ENCODE data around the gene FAM217B. TPM values are rescaled to one million over a fixed set of nuclear protein-coding genes. Genes with fewer than 3 reads are reported as not detected.

The FAM217B gene
- polyA plus RNA-seq, 1 of the 3 experiments (the other 2 are of a cell fraction) = 3.0 TPM

- Histone ChIP-seq H3K9me3 (no peaks in the 10 kb centered on the region), H3K36me3 (replicated peaks in 1 of 2; ENCODE audit: control insufficient read depth in 1 of 2, insufficient read depth in 2 of 2, low read length in 1 of 2) (no peaks in the 10 kb centered on the region), H3F3A (replicated peaks; ENCODE audit: insufficient read depth) (no peaks in the 10 kb centered on the region), H4K20me1 (ENCODE audit: insufficient read depth) (no peaks in the 10 kb centered on the region), H3K4me3 (ENCODE audit: low read depth in 2 of 2, low read length in 1 of 2) (no peak overlapping the region), H3K4me1 (ENCODE audit: control insufficient read depth in 1 of 2, insufficient read depth in 2 of 2, low read depth in 1 of 2, low read length in 1 of 2) (no peaks in the 10 kb centered on the region; a peak in 1 of 4 replicates), H3K79me2 (ENCODE audit: insufficient read depth) (no peaks in the 10 kb centered on the region), H3K27ac (ENCODE audit: low read depth in 2 of 2, low read length in 1 of 2) (no peak overlapping the region), H3K4me2 (no peak overlapping the region), H3K27me3 (ENCODE audit: insufficient read depth) (no peaks in the 10 kb centered on the region), H3K9ac (no peak overlapping the region), H2AFZ (ENCODE audit: low read depth) (no peak overlapping the region), H3K9me2 (no peaks in the 10 kb centered on the region)
- DNase-seq = no peak
- CTCF ChIA-PET = interaction anchor here (1.0 to 2.7 kb wide), 3 partner anchors 11 to 27 kb away, joined by 3 to 9 read pairs (median 6); partner anchors contain the start of gene SYCP2
- TF ChIP-seq RFX5 (IDR thresholded peaks at IDR 0.05; ENCODE audit: low read length) = no peak
- TF ChIP-seq, protein P1, sequence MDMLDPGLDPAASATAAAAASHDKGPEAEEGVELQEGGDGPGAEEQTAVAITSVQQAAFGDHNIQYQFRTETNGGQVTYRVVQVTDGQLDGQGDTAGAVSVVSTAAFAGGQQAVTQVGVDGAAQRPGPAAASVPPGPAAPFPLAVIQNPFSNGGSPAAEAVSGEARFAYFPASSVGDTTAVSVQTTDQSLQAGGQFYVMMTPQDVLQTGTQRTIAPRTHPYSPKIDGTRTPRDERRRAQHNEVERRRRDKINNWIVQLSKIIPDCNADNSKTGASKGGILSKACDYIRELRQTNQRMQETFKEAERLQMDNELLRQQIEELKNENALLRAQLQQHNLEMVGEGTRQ (IDR thresholded peaks at IDR 0.05; ENCODE audit: borderline replicate concordance, low read depth, low read length) = no peak
- no peak for TF ChIP-seq GABPA (IDR thresholded peaks at IDR 0.05; ENCODE audit: low read depth)
- no peak for TF ChIP-seq CTCF (IDR thresholded peaks at IDR 0.05)
- no peak for TF ChIP-seq ELF1 (IDR thresholded peaks at IDR 0.05)
- no peak for TF ChIP-seq JUND (IDR thresholded peaks at IDR 0.05)
- no peak for TF ChIP-seq FOXM1 (IDR thresholded peaks at IDR 0.05; ENCODE audit: low read depth)
- TF ChIP-seq YY1 (IDR thresholded peaks at IDR 0.05; ENCODE audit: low read depth) = no peak
- no peak for TF ChIP-seq MEF2A (IDR thresholded peaks at IDR 0.05; ENCODE audit: borderline replicate concordance, low read depth)
- TF ChIP-seq, protein P2, sequence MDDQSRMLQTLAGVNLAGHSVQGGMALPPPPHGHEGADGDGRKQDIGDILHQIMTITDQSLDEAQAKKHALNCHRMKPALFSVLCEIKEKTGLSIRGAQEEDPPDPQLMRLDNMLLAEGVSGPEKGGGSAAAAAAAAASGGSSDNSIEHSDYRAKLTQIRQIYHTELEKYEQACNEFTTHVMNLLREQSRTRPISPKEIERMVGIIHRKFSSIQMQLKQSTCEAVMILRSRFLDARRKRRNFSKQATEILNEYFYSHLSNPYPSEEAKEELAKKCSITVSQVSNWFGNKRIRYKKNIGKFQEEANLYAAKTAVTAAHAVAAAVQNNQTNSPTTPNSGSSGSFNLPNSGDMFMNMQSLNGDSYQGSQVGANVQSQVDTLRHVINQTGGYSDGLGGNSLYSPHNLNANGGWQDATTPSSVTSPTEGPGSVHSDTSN (IDR thresholded peaks at IDR 0.05) = no peak
- WGBS (ENCODE audit: low lambda C conversion rate) = 50% methylated on average over 2 of the region's 2 CpGs
- POLR2A ChIA-PET = no interaction called here
Observed at GRCh38 chr20:59961423-59961822, 21.2 kb downstream of the FAM217B start.

GRCh38 chr20:59962155-59962554 is 22.0 kb downstream of the FAM217B start:
- no peaks in the 10 kb centered on the region; a peak in 1 of 4 replicates for H3K4me1 ChIP-seq (ENCODE audit: control insufficient read depth in 1 of 2, insufficient read depth in 2 of 2, low read depth in 1 of 2, low read length in 1 of 2)
- H3K79me2 ChIP-seq (ENCODE audit: insufficient read depth) = no peaks in the 10 kb centered on the region
- no peak overlapping the region for H3K9ac ChIP-seq
- DNase-seq = no peak
- no peaks in the 10 kb centered on the region for H3F3A ChIP-seq (replicated peaks; ENCODE audit: insufficient read depth)
- H3K9me3 ChIP-seq = no peaks in the 10 kb centered on the region
- H3K36me3 ChIP-seq (replicated peaks in 1 of 2; ENCODE audit: control insufficient read depth in 1 of 2, insufficient read depth in 2 of 2, low read length in 1 of 2) = no peaks in the 10 kb centered on the region
- WGBS (ENCODE audit: low lambda C conversion rate) = 47% methylated on average over 6 of the region's 6 CpGs
- no peak overlapping the region for H2AFZ ChIP-seq (ENCODE audit: low read depth)
- no peaks in the 10 kb centered on the region for H3K27me3 ChIP-seq (ENCODE audit: insufficient read depth)
- no peak overlapping the region for H3K4me2 ChIP-seq
- H3K4me3 ChIP-seq (ENCODE audit: low read depth in 2 of 2, low read length in 1 of 2) = no peak overlapping the region
- H3K27ac ChIP-seq (ENCODE audit: low read depth in 2 of 2, low read length in 1 of 2) = no peak overlapping the region
- ChIA-PET CTCF (interaction anchor here (2.7 kb wide), 1 partner anchor 28 kb away, joined by 9 read pairs; the partner anchor contains the start of gene SYCP2), POLR2A (no interaction called here)
- H4K20me1 ChIP-seq (ENCODE audit: insufficient read depth) = no peaks in the 10 kb centered on the region
- H3K9me2 ChIP-seq = no peaks in the 10 kb centered on the region
- TF ChIP-seq GATA2 (CRISPR knock-in tag; IDR thresholded peaks at IDR 0.05) (no peak), CTCF (IDR thresholded peaks at IDR 0.05) (no peak), SMC3 (IDR thresholded peaks at IDR 0.05; ENCODE audit: low read depth, low read length) (no peak), RFX5 (IDR thresholded peaks at IDR 0.05; ENCODE audit: low read length) (no peak), EP300 (IDR thresholded peaks at IDR 0.05; ENCODE audit: borderline replicate concordance in 1 of 2, low read depth in 1 of 2, low read length in 1 of 2) (no peak), TAF1 (IDR thresholded peaks at IDR 0.05; ENCODE audit: borderline replicate concordance, low read depth, low read length) (no peak), YY1 (IDR thresholded peaks at IDR 0.05; ENCODE audit: low read depth) (no peak), NRF1 (IDR thresholded peaks at IDR 0.05; ENCODE audit: low read depth, low read length) (no peak), ELF1 (IDR thresholded peaks at IDR 0.05) (no peak), NFIC (IDR thresholded peaks at IDR 0.05; ENCODE audit: borderline replicate concordance) (no peak), TCF12 (IDR thresholded peaks at IDR 0.05) (no peak)
- TF ChIP-seq, protein P3, sequence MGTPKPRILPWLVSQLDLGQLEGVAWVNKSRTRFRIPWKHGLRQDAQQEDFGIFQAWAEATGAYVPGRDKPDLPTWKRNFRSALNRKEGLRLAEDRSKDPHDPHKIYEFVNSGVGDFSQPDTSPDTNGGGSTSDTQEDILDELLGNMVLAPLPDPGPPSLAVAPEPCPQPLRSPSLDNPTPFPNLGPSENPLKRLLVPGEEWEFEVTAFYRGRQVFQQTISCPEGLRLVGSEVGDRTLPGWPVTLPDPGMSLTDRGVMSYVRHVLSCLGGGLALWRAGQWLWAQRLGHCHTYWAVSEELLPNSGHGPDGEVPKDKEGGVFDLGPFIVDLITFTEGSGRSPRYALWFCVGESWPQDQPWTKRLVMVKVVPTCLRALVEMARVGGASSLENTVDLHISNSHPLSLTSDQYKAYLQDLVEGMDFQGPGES (IDR thresholded peaks at IDR 0.05; ENCODE audit: low read depth, low read length) = no peak
- TF ChIP-seq, protein P1 (IDR thresholded peaks at IDR 0.05; ENCODE audit: borderline replicate concordance, low read depth, low read length) = no peak
- TF ChIP-seq, protein P2 (IDR thresholded peaks at IDR 0.05) = no peak

All from SK-N-SH (cell line).